Right lobe of liver (tissue), 6 donors: ENCODE measurements around the gene PRRC2A. TPM values are rescaled to one million over a fixed set of nuclear protein-coding genes. Genes with fewer than 3 reads are reported as not detected.

ENCODE experiments used
- ATAC-seq, 4 donors: fragments of 200-7000 bp; cut with Tn5 transposase; one replicate each; pipeline ENCODE4 v1.9.1; 2020; ENCODE audit warnings: mild to moderate bottlenecking in 4 of 4, moderate library complexity in 4 of 4
- DNase-seq, 3 donors: peaks; one replicate each; pipeline ENCODE4 v3.0.0-alpha.2; 2020
- H3K27ac ChIP-seq, 3 donors: fragments of 200-600 bp; one replicate each; pipeline ENCODE4 v1.8.0; 2022
- H3K27me3 ChIP-seq, 2 donors: fragments of 200-600 bp; one replicate each; pipeline ENCODE4 v1.8.0; 2022
- H3K36me3 ChIP-seq, 4 donors: fragments of 200-600 bp; sonication (generic) in 1 of 4; one replicate each; pipeline versions ENCODE4 v1.5.1 to v1.8.0; 2017 to 2022; ENCODE audit warnings: control low read depth in 1 of 4
- H3K4me1 ChIP-seq, 4 donors: fragments of 200-600 bp; sonication (generic) in 1 of 4; one replicate each; pipeline versions ENCODE4 v1.5.1 to v1.8.0; 2017 to 2022; ENCODE audit warnings: control low read depth in 1 of 4
- H3K4me3 ChIP-seq, 3 donors: fragments of 200-600 bp; one replicate each; pipeline ENCODE4 v1.8.0; 2022
- H3K9me3 ChIP-seq, 4 donors: fragments of 200-600 bp; sonication (generic) in 1 of 4; one replicate each; pipeline versions ENCODE4 v1.5.1 to v1.8.0; 2017 to 2022; ENCODE audit warnings: control low read depth in 1 of 4
- POLR2A ChIP-seq: fragments of 450-650 bp; IDR thresholded peaks from one replicate; pipeline ENCODE4 v1.6.1; 2017; ENCODE audit warnings: antibody characterized with exemption, mild to moderate bottlenecking
- WGBS: methylation state at CpG from one replicate; pipeline ENCODE4 v1.1.6; 2018; ENCODE audit warnings: low coverage, low lambda C conversion rate; ENCODE audit not compliant: insufficient coverage; ENCODE audit errors: missing lambda C conversion rate; 5-methylcytosine and 5-hydroxymethylcytosine counted together
- intact Hi-C, 2 donors: fragments of 100-400 bp; cut with DNase I; formaldehyde crosslinking; loops; one replicate each; pipeline versions ENCODE4 v1.11.2 to v1.14.1; 2022
- total RNA-seq, 6 experiments: library from RNA; depleted of rRNA in 2 of 6; stranded (reverse); fragments of >200 nt in 2 of 6; fragmentation: NEBNext Ultra II Directional in 3 of 6; extraction: Animal tissue kit (Norgen Biotek cat#: 25700) in 3 of 6; gene quantifications; one replicate each; pipeline versions ENCODE4 v1.1.0 to v1.2.4, GENCODE V29; 2016 to 2023
- TF ChIP-seq, protein P1 (sequence below), 4 donors: fragments of 200-600 bp in 3 of 4; fragments of 450-650 bp in 1 of 4; IDR thresholded peaks; one replicate each; pipeline versions ENCODE4 v1.5.1 to v1.8.0; 2016 to 2022; ENCODE audit warnings: antibody characterized with exemption in 4 of 4, mild to moderate bottlenecking in 2 of 4
- donor health status: DM: no; HTN: yes; CAD: no.
- donor health status: DM: no; HTN: no; CAD: no.
- donor health status: DM: no; HTN: no; CAD: no.
- donor health status: DM: no; HTN: yes; CAD: no.
- donor health status: DM: no; HTN: yes; CAD: no.

PRRC2A gene
- total RNA-seq, 6 experiments from 2014 or later = 34.7 to 59.6 (median 39.4) TPM

- Histone ChIP-seq H3K9me3 (no peaks in the 10 kb centered on the region), H3K36me3 (peaks cover 4 to 93% (median 48%) of the 10 kb centered on the region in 4 donors), H3K4me3 (no peak overlapping the region), H3K4me1 (peaks cover 0 to 18% (median 0%) of the 10 kb centered on the region in 4 donors), H3K27ac (no peak overlapping the region), H3K27me3 (no peaks in the 10 kb centered on the region)
- TF ChIP-seq POLR2A = no peak
- TF ChIP-seq, protein P1, sequence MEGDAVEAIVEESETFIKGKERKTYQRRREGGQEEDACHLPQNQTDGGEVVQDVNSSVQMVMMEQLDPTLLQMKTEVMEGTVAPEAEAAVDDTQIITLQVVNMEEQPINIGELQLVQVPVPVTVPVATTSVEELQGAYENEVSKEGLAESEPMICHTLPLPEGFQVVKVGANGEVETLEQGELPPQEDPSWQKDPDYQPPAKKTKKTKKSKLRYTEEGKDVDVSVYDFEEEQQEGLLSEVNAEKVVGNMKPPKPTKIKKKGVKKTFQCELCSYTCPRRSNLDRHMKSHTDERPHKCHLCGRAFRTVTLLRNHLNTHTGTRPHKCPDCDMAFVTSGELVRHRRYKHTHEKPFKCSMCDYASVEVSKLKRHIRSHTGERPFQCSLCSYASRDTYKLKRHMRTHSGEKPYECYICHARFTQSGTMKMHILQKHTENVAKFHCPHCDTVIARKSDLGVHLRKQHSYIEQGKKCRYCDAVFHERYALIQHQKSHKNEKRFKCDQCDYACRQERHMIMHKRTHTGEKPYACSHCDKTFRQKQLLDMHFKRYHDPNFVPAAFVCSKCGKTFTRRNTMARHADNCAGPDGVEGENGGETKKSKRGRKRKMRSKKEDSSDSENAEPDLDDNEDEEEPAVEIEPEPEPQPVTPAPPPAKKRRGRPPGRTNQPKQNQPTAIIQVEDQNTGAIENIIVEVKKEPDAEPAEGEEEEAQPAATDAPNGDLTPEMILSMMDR (IDR thresholded peaks at IDR 0.05) = no peak
- 95% methylated on average over 6 of the region's 9 CpGs for WGBS
- no peak for DNase-seq
- no peak for ATAC-seq
- intact Hi-C loops = no loop called here
These were observed 24.8 kb downstream of the PRRC2A start for GRCh38 chr6:31645325-31645724.

DNA sequence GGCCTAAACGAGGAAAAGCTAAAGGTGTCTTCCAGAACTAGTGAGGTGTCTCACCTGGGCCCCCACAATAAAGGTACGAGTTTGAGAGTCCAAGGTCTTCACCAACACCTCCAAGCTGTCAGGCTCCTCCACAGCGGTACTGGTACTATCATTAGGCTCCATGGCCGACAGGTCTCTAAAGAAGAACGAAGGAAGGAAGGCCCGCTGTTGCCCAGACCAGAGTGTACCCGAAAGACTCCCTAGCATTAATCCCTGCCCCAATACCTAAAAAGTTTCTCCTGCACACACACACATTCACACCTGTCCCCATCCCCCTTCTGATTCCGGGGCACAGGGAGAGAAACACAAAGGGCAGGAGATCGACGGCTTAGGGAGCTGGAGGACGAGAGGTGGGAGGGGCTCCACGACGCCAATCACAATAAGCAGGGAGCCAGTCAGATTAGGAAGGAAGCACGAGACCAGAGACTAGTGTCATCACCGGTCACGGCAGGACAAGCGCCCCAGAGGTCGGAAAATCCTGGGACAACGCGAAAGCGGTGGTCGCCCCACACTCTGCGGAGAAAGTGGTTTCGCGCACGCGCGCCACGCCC is 31.2 kb downstream of the PRRC2A start:
- Histone ChIP-seq H3K27ac (peak overlapping the region; percentile 97 to 99 (median 99)), H3K9me3 (no peaks in the 10 kb centered on the region), H3K4me3 (peak overlapping the region; percentile 71 to 81 (median 71)), H3K27me3 (no peaks in the 10 kb centered on the region), H3K36me3 (peaks cover 0 to 34% (median 21%) of the 10 kb centered on the region in 4 donors), H3K4me1 (peaks cover 0 to 43% (median 16%) of the 10 kb centered on the region in 4 donors)
- DNase-seq = peak; percentile 78 to 90 (median 85)
- TF ChIP-seq, protein P1 (IDR thresholded peaks at IDR 0.05) = no peak
- no peak for TF ChIP-seq POLR2A
- WGBS = 2% methylated on average over 14 of the region's 29 CpGs
- intact Hi-C loops = no loop called here
- peak; percentile 66 to 80 (median 74) for ATAC-seq

GRCh38 chr6:31652925-31653724 is 32.6 kb downstream of the PRRC2A start:
- Histone ChIP-seq H3K4me1 (peaks cover 0 to 57% (median 16%) of the 10 kb centered on the region in 4 donors), H3K27ac (peak overlapping the region; percentile 97 to 99 (median 99)), H3K36me3 (peaks cover 0 to 22% (median 14%) of the 10 kb centered on the region in 4 donors), H3K4me3 (peak overlapping the region; percentile 71 to 81 (median 71)), H3K9me3 (no peaks in the 10 kb centered on the region), H3K27me3 (no peaks in the 10 kb centered on the region)
- DNase-seq (peak; percentile 84 to 91 (median 86)), ATAC-seq (peak; percentile 68 to 77 (median 73))
- WGBS = 3% methylated on average over 35 of the region's 37 CpGs
- intact Hi-C loops = no loop called here
- TF ChIP-seq, protein P1 (IDR thresholded peaks at IDR 0.05) = peak in 3 of 4 donors; percentile 6 to 23 (median 19)
- TF ChIP-seq POLR2A = peak; percentile 62

GRCh38 chr6:31654574-31655348 is 34.2 kb downstream of the PRRC2A start:
- H3K4me1 ChIP-seq = peaks cover 0 to 71% (median 21%) of the 10 kb centered on the region in 4 donors
- H3K9me3 ChIP-seq = no peaks in the 10 kb centered on the region
- TF ChIP-seq POLR2A = no peak
- TF ChIP-seq, protein P1 (IDR thresholded peaks at IDR 0.05) = no peak
- peaks cover 0 to 10% (median 4%) of the 10 kb centered on the region in 4 donors for H3K36me3 ChIP-seq
- ATAC-seq = no peak
- no peaks in the 10 kb centered on the region for H3K27me3 ChIP-seq
- WGBS = 80% methylated on average over 7 of the region's 8 CpGs
- H3K4me3 ChIP-seq = peak overlapping the region in 2 of 3 donors; percentile 53 to 57
- peak overlapping the region; percentile 1 to 68 (median 5) for H3K27ac ChIP-seq
- DNase-seq = no peak
- intact Hi-C loops = no loop called here
